ENCODE measurements around the gene ZNF677.
A peak's percentile ranks its signal among the peaks of the same experiment; 100 is the strongest.
"Not testable (repeated sequence)": the region's sequence is repeated elsewhere in the genome, so short reads cannot be mapped to it uniquely, and the experiment has no call there.

ZNF677 gene

DNA sequence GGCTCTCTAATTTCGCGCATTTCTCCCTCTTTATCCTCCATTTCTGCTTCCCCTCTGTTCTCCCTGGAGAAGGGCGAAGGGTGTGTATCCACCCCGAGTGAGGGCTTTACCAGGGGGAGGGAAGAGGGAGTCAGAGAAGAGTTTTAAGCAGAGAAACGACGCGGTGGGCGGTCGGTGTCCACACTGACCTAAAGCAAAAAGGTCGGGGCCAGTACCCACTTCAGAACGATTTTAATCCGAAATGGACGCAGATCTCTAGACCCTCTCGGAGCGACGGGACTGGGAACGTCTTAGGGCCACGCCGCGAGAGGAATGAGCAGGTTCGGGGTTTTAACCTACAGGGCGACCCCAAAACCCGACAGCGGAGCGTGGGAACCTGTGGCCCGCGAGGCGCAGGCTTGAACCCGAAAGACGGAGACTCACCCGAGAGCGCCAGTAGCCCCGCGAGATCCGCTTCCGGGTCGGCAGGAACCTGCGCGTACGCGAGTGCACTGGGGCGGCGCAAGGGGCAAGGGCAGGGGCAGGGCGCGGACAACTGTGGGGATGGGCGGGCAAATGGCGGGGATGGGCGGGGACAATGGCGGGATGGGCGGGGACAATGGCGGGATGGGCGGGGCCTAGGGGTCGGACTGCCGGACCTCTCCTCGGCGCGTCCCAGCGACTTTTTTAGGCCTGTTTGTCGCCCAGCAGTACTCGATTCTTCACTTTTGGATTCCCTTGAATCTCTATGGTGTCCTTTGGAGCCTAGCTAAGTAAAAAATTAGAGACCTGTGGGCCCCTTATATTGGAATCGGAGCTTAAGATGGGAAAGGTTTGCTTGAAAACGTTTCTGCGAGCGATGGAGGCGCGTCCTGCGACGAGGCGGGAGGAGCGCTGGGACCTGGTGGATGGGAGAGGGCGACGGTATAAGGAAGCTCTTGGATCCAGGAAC lies at the start of gene ZNF677:
ZNF677 (minus strand) TSS at position 463 of the 931 bp plus-strand sequence. CDS start 3,323 bp downstream, outside the sequence.
- peak within 1 kb of the TSS; percentile 64 for H3K9ac ChIP-seq (ENCODE audit: low read length)
- H3K27ac ChIP-seq (ENCODE audit: low read depth, low read length): peak within 1 kb of the TSS; percentile 67; the same call in 1 of the 2 replicates
- no peaks in the 10 kb centered on the region for H3K27me3 ChIP-seq (ENCODE audit: control insufficient read depth, insufficient read depth, low read length)
- H3K4me3 ChIP-seq (ENCODE audit: low read depth, low read length): peak within 1 kb of the TSS; percentile 94
- H3K36me3 ChIP-seq (ENCODE audit: control insufficient read depth, insufficient read depth, low read length): peaks cover 22% of the 10 kb centered on the region; the same call in 1 of the 2 replicates
- peaks cover 51% of the 10 kb centered on the region for H3K9me3 ChIP-seq (ENCODE audit: control insufficient read depth, insufficient read depth, low read depth, low read length)
- no peaks in the 10 kb centered on the region for H3K4me1 ChIP-seq (ENCODE audit: control insufficient read depth, insufficient read depth, low read length)

GRCh38 chr19:53301341-53301740 lies 46.7 kb upstream of the ZNF677 start:
- H3K27ac ChIP-seq (ENCODE audit: low read depth, low read length); H3K9ac ChIP-seq (ENCODE audit: low read length); H3K36me3 ChIP-seq (ENCODE audit: control insufficient read depth, insufficient read depth, low read length); H3K9me3 ChIP-seq (ENCODE audit: control insufficient read depth, insufficient read depth, low read depth, low read length); H3K27me3 ChIP-seq (ENCODE audit: control insufficient read depth, insufficient read depth, low read length); H3K4me1 ChIP-seq (ENCODE audit: control insufficient read depth, insufficient read depth, low read length); H3K4me3 ChIP-seq (ENCODE audit: low read depth, low read length): not testable (repeated sequence)

DNA sequence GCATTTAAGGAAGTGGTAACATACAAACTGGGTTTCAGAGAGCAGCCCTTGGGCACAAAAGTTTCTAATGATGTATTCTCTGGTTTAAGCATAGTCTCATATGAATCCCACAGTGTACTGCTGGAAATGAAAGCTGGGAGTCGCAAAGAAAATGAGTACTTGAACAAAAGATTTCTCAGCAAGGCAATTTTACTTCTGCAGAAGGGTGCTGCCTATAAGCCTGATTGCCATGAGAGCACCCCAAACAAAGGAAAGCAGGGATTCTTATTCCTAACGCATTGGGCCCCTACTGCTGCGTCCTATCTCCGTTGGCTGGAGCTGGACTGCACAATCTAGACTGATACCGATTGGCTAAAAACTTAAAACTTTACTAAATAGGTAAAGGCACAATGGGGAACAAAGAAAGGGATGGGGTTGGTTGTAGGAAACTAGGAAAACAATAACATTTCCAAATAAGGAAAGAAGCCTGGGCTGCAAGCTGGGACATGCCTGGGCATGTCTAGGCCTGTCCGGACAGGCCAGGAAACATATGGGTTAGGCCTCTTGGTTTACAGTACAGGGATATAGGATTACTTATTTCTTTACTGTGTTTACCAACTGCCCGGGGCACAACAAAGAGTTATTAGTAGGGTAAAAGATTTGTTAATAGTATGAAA lies 40.2 kb upstream of the ZNF677 start:
- H3K9ac ChIP-seq (ENCODE audit: low read length): no peak overlapping the region
- no peaks in the 10 kb centered on the region for H3K27me3 ChIP-seq (ENCODE audit: control insufficient read depth, insufficient read depth, low read length)
- no peak overlapping the region for H3K4me3 ChIP-seq (ENCODE audit: low read depth, low read length)
- 0 out of 2 replicates have a peak overlapping the region, but pooled peaks have one; percentile 9 for H3K27ac ChIP-seq (ENCODE audit: low read depth, low read length)
- H3K36me3 ChIP-seq (ENCODE audit: control insufficient read depth, insufficient read depth, low read length): no peaks in the 10 kb centered on the region
- H3K9me3 ChIP-seq (ENCODE audit: control insufficient read depth, insufficient read depth, low read depth, low read length): peaks cover 68% of the 10 kb centered on the region
- no peaks in the 10 kb centered on the region for H3K4me1 ChIP-seq (ENCODE audit: control insufficient read depth, insufficient read depth, low read length)

DNA sequence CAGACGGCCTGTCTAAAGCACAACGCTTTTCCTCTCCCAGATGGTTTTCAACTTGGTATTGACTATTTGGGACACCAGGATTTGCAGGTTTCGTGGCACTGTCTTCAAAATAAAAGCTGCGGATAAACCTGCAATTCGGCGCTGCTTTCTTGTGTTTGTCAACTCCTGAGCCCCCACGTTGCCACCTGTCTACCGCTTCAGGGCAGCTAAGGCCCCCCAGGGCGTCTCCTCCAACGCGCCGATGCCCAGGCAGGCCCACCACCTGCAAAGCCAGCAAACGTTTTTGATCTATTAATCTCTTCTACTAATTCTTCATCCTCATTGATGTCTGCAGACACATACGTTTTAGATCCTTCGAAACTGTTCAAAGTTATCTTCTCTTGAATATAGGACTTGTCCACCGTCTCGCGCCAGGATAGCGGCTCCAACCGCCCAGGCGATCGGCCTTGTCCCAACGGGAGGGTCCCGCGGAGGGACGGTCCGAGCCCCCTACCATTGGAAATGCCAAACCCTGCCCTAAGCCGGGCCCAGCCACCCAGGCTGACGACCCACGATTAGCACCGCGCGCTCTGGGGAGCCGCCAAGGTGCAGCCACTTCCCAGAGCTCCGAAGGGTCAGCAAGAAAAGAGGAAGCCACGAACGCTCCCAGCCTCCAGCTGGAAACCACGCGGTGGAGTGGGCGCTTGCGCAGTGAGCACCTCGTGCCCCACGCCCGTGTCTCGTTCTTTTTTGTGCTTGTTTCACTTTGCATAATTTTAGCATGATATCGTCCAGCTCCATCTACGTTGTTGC lies 36.3 kb upstream of the ZNF677 start:
- no peaks in the 10 kb centered on the region for H3K27me3 ChIP-seq (ENCODE audit: control insufficient read depth, insufficient read depth, low read length)
- no peak overlapping the region for H3K27ac ChIP-seq (ENCODE audit: low read depth, low read length)
- H3K9me3 ChIP-seq (ENCODE audit: control insufficient read depth, insufficient read depth, low read depth, low read length): peaks cover 69% of the 10 kb centered on the region
- no peak overlapping the region for H3K9ac ChIP-seq (ENCODE audit: low read length)
- H3K36me3 ChIP-seq (ENCODE audit: control insufficient read depth, insufficient read depth, low read length): no peaks in the 10 kb centered on the region
- no peak overlapping the region for H3K4me3 ChIP-seq (ENCODE audit: low read depth, low read length)
- no peaks in the 10 kb centered on the region for H3K4me1 ChIP-seq (ENCODE audit: control insufficient read depth, insufficient read depth, low read length)

GRCh38 chr19:53285087-53285486 lies 30.4 kb upstream of the ZNF677 start:
- Histone ChIP-seq H3K36me3 (ENCODE audit: control insufficient read depth, insufficient read depth, low read length) (no peaks in the 10 kb centered on the region), H3K9ac (ENCODE audit: low read length) (no peak overlapping the region), H3K4me3 (ENCODE audit: low read depth, low read length) (no peak overlapping the region), H3K27me3 (ENCODE audit: control insufficient read depth, insufficient read depth, low read length) (no peaks in the 10 kb centered on the region), H3K27ac (ENCODE audit: low read depth, low read length) (no peak overlapping the region), H3K4me1 (ENCODE audit: control insufficient read depth, insufficient read depth, low read length) (no peaks in the 10 kb centered on the region), H3K9me3 (ENCODE audit: control insufficient read depth, insufficient read depth, low read depth, low read length) (peaks cover 16% of the 10 kb centered on the region)

- H3K4me3 ChIP-seq (ENCODE audit: low read depth, low read length); H3K27ac ChIP-seq (ENCODE audit: low read depth, low read length); H3K9ac ChIP-seq (ENCODE audit: low read length); H3K36me3 ChIP-seq (ENCODE audit: control insufficient read depth, insufficient read depth, low read length); H3K4me1 ChIP-seq (ENCODE audit: control insufficient read depth, insufficient read depth, low read length); H3K27me3 ChIP-seq (ENCODE audit: control insufficient read depth, insufficient read depth, low read length): not testable (repeated sequence)
- H3K9me3 ChIP-seq (ENCODE audit: control insufficient read depth, insufficient read depth, low read depth, low read length): peaks cover 12% of the 10 kb centered on the region; the same call in 1 of the 2 replicates
These were observed 27.3 kb upstream of the ZNF677 start for GRCh38 chr19:53281947-53282346.

GRCh38 chr19:53275480-53275879 lies 20.8 kb upstream of the ZNF677 start:
- Histone ChIP-seq H3K27me3 (ENCODE audit: control insufficient read depth, insufficient read depth, low read length) (no peaks in the 10 kb centered on the region), H3K9ac (ENCODE audit: low read length) (no peak overlapping the region), H3K36me3 (ENCODE audit: control insufficient read depth, insufficient read depth, low read length) (no peaks in the 10 kb centered on the region), H3K4me3 (ENCODE audit: low read depth, low read length) (no peak overlapping the region), H3K9me3 (ENCODE audit: control insufficient read depth, insufficient read depth, low read depth, low read length) (peaks cover 36% of the 10 kb centered on the region), H3K27ac (ENCODE audit: low read depth, low read length) (no peak overlapping the region), H3K4me1 (ENCODE audit: control insufficient read depth, insufficient read depth, low read length) (no peaks in the 10 kb centered on the region)

DNA sequence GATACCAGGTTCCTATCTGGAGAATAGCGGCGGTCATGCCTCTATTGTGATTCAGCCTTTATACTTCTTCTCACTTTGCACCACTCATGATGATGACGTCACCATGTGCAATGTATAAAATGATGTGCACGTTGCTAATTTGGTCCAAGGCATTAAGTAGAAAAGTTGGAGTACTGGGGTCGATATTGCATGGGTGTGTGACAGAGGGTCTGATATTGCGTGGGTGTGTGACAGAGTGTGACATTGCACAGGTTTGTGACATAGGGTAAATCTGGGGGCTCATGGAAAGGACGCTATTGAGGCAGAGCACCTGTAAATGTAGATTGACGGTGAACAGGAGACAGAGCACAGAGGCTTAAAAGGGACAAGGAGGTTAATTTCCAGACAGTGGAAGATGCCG lies 17.4 kb upstream of the ZNF677 start:
- H3K36me3 ChIP-seq (ENCODE audit: control insufficient read depth, insufficient read depth, low read length): no peaks in the 10 kb centered on the region
- H3K9me3 ChIP-seq (ENCODE audit: control insufficient read depth, insufficient read depth, low read depth, low read length): peaks cover 38% of the 10 kb centered on the region
- H3K4me1 ChIP-seq (ENCODE audit: control insufficient read depth, insufficient read depth, low read length): no peaks in the 10 kb centered on the region
- H3K9ac ChIP-seq (ENCODE audit: low read length): no peak overlapping the region
- no peaks in the 10 kb centered on the region for H3K27me3 ChIP-seq (ENCODE audit: control insufficient read depth, insufficient read depth, low read length)
- no peak overlapping the region for H3K4me3 ChIP-seq (ENCODE audit: low read depth, low read length)
- no peak overlapping the region for H3K27ac ChIP-seq (ENCODE audit: low read depth, low read length)

GRCh38 chr19:53269861-53270260 lies 15.2 kb upstream of the ZNF677 start:
- H3K4me3 ChIP-seq (ENCODE audit: low read depth, low read length); H3K27ac ChIP-seq (ENCODE audit: low read depth, low read length); H3K36me3 ChIP-seq (ENCODE audit: control insufficient read depth, insufficient read depth, low read length); H3K4me1 ChIP-seq (ENCODE audit: control insufficient read depth, insufficient read depth, low read length); H3K27me3 ChIP-seq (ENCODE audit: control insufficient read depth, insufficient read depth, low read length); H3K9ac ChIP-seq (ENCODE audit: low read length): not testable (repeated sequence)
- H3K9me3 ChIP-seq (ENCODE audit: control insufficient read depth, insufficient read depth, low read depth, low read length): peaks cover 40% of the 10 kb centered on the region

GRCh38 chr19:53267623-53268022 lies 12.9 kb upstream of the ZNF677 start, which contains the start of gene VN1R4:
TSS of gene VN1R4 (minus strand) at chr19:53267723. CDS start at chr19:53267665, 58 bp downstream.
- not testable (repeated sequence) for H3K4me1 ChIP-seq (ENCODE audit: control insufficient read depth, insufficient read depth, low read length); H3K27ac ChIP-seq (ENCODE audit: low read depth, low read length); H3K27me3 ChIP-seq (ENCODE audit: control insufficient read depth, insufficient read depth, low read length); H3K36me3 ChIP-seq (ENCODE audit: control insufficient read depth, insufficient read depth, low read length); H3K9ac ChIP-seq (ENCODE audit: low read length); H3K4me3 ChIP-seq (ENCODE audit: low read depth, low read length)
- peaks cover 34% of the 10 kb centered on the region for H3K9me3 ChIP-seq (ENCODE audit: control insufficient read depth, insufficient read depth, low read depth, low read length)

All from HUES6 (cell line).